KMS-11 (cell line): ENCODE data around the gene SHPK.

Experiments
- H2AFZ ChIP-seq: fragments of 200-600 bp; sonication (generic); 2 replicates; pipeline ENCODE4 v1.6.1; 2016; ENCODE audit warnings: antibody characterized with exemption, mixed run types, low read depth
- H3K27ac ChIP-seq: fragments of 200-600 bp; sonication (generic); 2 replicates; pipeline ENCODE4 v1.6.1; 2016; ENCODE audit warnings: mild to moderate bottlenecking, mixed run types
- H3K27me3 ChIP-seq: fragments of 200-600 bp; sonication (generic); 2 replicates; pipeline ENCODE4 v1.6.1; 2017; ENCODE audit warnings: mild to moderate bottlenecking, low read depth, mixed run types, moderate library complexity; ENCODE audit not compliant: insufficient read depth
- H3K36me3 ChIP-seq: fragments of 200-600 bp; sonication (generic); 2 replicates; pipeline ENCODE4 v1.6.1; 2017; ENCODE audit warnings: mild to moderate bottlenecking, mixed run types; ENCODE audit not compliant: insufficient read depth
- H3K4me1 ChIP-seq: fragments of 200-600 bp; sonication (generic); 2 replicates; pipeline ENCODE4 v1.6.1; 2016; ENCODE audit warnings: mild to moderate bottlenecking, low read depth, mixed run types; ENCODE audit not compliant: poor library complexity, severe bottlenecking
- H3K4me2 ChIP-seq: fragments of 200-600 bp; sonication (generic); 2 replicates; pipeline ENCODE4 v1.7.0; 2016; ENCODE audit warnings: mild to moderate bottlenecking, mixed run types
- H3K4me3 ChIP-seq: fragments of 200-600 bp; sonication (generic); IDR thresholded peaks from 2 replicates; pipeline ENCODE4 v1.6.1; 2017; ENCODE audit warnings: low read depth, low read length, mixed read lengths; ENCODE audit not compliant: insufficient read depth
- H3K79me2 ChIP-seq: fragments of 200-600 bp; sonication (generic); 2 replicates; pipeline ENCODE4 v1.6.1; 2016; ENCODE audit warnings: low read depth, mixed run types; ENCODE audit not compliant: insufficient read depth
- H3K9ac ChIP-seq: fragments of 200-600 bp; sonication (generic); 2 replicates; pipeline ENCODE4 v1.6.1; 2016; ENCODE audit warnings: mild to moderate bottlenecking, mixed run types
- H4K20me1 ChIP-seq: fragments of 200-600 bp; sonication (generic); 2 replicates; pipeline ENCODE4 v1.6.1; 2016; ENCODE audit warnings: mild to moderate bottlenecking, mixed run types; ENCODE audit not compliant: insufficient read depth
- TF ChIP-seq, protein P1 (sequence below): fragments of 200-600 bp; sonication (generic); conservative IDR thresholded peaks from 2 replicates; pipeline ENCODE4 v1.6.1; 2017; ENCODE audit warnings: low read depth, mild to moderate bottlenecking, antibody characterized with exemption, low read length, moderate library complexity, mixed read lengths

The SHPK gene

DNA sequence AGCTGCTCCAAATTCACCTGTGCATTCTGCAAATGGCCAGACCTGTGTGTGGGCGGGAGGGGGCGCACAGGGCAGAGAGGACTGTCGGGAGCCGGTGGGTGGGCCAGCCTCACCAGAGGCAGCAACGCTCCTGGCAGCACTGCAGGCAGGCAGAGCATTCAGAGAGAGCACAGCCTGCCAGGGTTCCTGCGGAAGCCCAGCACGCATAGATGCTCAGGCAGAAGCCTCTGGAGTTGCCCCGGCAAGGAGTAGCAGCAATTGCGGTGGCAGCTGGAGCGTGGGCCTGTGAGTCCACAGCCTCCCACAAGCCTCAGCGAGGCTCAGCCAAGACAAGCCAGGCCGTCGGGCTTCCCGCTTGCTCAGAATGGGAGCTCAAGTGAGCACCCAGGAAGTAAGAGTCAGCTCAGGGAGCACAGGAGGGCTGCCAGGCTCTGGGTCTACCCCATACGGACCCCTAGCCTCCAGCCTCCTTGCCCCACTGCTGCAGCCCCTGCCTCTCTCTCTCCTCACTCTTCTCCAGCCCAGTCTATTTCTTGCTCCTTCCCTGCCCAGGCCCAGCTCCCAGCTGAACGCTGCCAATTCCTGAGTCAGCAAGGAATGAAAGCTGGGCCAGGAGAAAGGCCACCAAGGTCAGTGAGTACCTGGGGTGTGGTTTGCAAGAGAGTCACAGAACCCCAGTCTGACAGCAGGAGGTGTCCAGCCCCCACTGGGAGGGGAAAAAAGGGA is 42.2 kb upstream of the SHPK start:
- TF ChIP-seq, protein P1, sequence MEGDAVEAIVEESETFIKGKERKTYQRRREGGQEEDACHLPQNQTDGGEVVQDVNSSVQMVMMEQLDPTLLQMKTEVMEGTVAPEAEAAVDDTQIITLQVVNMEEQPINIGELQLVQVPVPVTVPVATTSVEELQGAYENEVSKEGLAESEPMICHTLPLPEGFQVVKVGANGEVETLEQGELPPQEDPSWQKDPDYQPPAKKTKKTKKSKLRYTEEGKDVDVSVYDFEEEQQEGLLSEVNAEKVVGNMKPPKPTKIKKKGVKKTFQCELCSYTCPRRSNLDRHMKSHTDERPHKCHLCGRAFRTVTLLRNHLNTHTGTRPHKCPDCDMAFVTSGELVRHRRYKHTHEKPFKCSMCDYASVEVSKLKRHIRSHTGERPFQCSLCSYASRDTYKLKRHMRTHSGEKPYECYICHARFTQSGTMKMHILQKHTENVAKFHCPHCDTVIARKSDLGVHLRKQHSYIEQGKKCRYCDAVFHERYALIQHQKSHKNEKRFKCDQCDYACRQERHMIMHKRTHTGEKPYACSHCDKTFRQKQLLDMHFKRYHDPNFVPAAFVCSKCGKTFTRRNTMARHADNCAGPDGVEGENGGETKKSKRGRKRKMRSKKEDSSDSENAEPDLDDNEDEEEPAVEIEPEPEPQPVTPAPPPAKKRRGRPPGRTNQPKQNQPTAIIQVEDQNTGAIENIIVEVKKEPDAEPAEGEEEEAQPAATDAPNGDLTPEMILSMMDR, result no peak
- Histone ChIP-seq H3K4me1 (peaks cover 3% of the 10 kb centered on the region), H2AFZ (no peak overlapping the region), H4K20me1 (no peaks in the 10 kb centered on the region), H3K27ac (no peak overlapping the region), H3K79me2 (no peaks in the 10 kb centered on the region), H3K4me3 (no peak overlapping the region), H3K27me3 (no peaks in the 10 kb centered on the region), H3K36me3 (no peaks in the 10 kb centered on the region), H3K9ac (no peak overlapping the region), H3K4me2 (no peak overlapping the region)

DNA sequence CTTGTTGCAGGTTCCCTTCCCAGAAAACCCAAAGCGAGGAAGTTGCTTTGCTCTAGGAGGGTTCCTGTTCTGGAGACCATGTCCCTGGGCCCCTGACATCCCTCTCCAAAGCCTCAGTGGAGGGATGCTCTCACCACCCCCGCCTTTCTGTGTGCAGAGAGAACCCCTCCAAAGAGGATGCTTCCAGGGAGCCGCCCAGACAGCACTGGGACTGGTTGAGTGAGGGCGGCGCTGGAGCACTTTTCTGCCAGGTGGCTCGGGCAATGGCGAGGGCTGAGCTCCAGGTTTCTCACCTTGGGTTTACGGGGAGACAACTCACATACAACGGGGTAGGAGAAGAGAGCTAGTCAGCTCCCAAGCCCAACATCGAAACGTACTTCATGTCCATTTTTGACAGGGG is 39.8 kb upstream of the SHPK start:
- no peaks in the 10 kb centered on the region for H3K4me1 ChIP-seq
- H3K9ac ChIP-seq, result no peak overlapping the region
- H3K27ac ChIP-seq, result no peak overlapping the region
- H3K4me2 ChIP-seq, result no peak overlapping the region
- TF ChIP-seq, protein P1, result no peak
- no peak overlapping the region for H2AFZ ChIP-seq
- no peak overlapping the region for H3K4me3 ChIP-seq
- no peaks in the 10 kb centered on the region for H3K36me3 ChIP-seq
- H4K20me1 ChIP-seq, result no peaks in the 10 kb centered on the region
- no peaks in the 10 kb centered on the region for H3K27me3 ChIP-seq
- 0 out of 2 replicates have a peak, but pooled peaks cover 1% of the 10 kb centered on the region for H3K79me2 ChIP-seq

DNA sequence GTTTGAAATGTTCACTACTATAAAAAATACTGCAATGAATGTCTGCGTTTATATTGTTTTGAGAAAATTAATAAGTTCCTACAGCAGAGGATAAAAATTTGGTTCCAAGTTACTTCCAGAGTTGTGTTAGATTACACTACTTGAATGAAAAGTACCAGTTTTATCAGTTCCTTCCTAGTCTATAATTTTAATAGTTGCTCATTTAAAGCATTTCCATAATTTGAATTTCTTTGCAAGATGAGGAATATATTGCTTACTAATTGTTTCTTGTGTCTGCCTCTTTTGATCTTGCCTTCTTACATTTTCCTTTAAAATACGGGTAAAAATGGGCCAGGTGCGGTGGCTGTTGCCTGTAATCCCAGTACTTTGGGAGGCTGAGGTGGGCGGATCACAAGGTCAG is 36.5 kb upstream of the SHPK start:
- Histone ChIP-seq H3K27ac (no peak overlapping the region), H3K4me1 (peaks cover 8% of the 10 kb centered on the region), H3K79me2 (peaks cover 21% of the 10 kb centered on the region), H3K9ac (no peak overlapping the region), H3K36me3 (no peaks in the 10 kb centered on the region), H3K27me3 (no peaks in the 10 kb centered on the region), H3K4me2 (no peak overlapping the region), H4K20me1 (no peaks in the 10 kb centered on the region), H2AFZ (no peak overlapping the region), H3K4me3 (no peak overlapping the region)
- TF ChIP-seq, protein P1, result no peak

DNA sequence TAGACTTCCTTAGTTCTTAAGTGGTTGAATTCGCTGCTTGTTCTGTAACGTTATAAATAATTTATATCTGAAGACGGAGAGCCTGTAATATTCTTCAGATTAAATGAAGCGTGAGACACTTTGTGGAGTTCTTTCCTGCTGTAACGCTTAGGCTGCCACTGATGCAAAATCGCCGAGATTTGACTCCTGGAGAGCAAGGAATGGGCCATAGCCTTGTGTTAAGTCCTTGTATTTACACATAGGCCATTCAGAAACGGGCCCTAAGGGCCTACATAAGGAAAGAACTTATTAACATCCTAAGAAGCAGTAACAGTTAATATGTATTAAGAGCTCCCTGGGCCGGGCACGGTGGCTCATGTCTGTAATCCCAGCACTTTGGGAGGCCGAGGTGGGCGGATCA is 33.5 kb upstream of the SHPK start:
- Histone ChIP-seq H3K36me3 (no peaks in the 10 kb centered on the region), H3K27ac (no peak overlapping the region; the same call in 1 of the 2 replicates), H3K79me2 (peaks cover 21% of the 10 kb centered on the region), H4K20me1 (no peaks in the 10 kb centered on the region), H2AFZ (no peak overlapping the region), H3K27me3 (no peaks in the 10 kb centered on the region), H3K9ac (peak overlapping the region; percentile 58; the same call in 1 of the 2 replicates), H3K4me2 (peak overlapping the region; percentile 76), H3K4me3 (no peak overlapping the region), H3K4me1 (peaks cover 11% of the 10 kb centered on the region)
- TF ChIP-seq, protein P1, result no peak
